Activated naive CD4-positive, alpha-beta T cell treated with anti-CD3 and anti-CD28 coated beads, Interleukin-2, amount 50 U/mL, for 24 hours (primary cell): ENCODE data around the gene TESK1.
A peak's percentile ranks its signal among the peaks of the same experiment; 100 is the strongest.

Experiments
- H3K27ac Mint-ChIP-seq: one replicate; pipeline ENCODE4 v1.8.0; 2021; ENCODE audit warnings: mild to moderate bottlenecking, mixed read lengths
- H3K27me3 Mint-ChIP-seq: one replicate; pipeline ENCODE4 v1.8.0; 2021; ENCODE audit warnings: mixed read lengths
- H3K36me3 Mint-ChIP-seq: one replicate; pipeline ENCODE4 v1.8.0; 2021; ENCODE audit warnings: mixed read lengths
- H3K4me1 Mint-ChIP-seq: one replicate; pipeline ENCODE4 v1.8.0; 2021; ENCODE audit warnings: mixed read lengths
- H3K4me3 Mint-ChIP-seq: one replicate; pipeline ENCODE4 v1.8.0; 2021; ENCODE audit warnings: mild to moderate bottlenecking, mixed read lengths
- H3K9me3 Mint-ChIP-seq: one replicate; pipeline ENCODE4 v1.8.0; 2021; ENCODE audit warnings: mixed read lengths

TESK1 gene

GRCh38 chr9:35658968-35659220 lies 53.8 kb downstream of the TESK1 start:
- H3K9me3 Mint-ChIP-seq = no peaks in the 10 kb centered on the region
- H3K36me3 Mint-ChIP-seq = no peaks in the 10 kb centered on the region
- H3K4me3 Mint-ChIP-seq = peak overlapping the region; percentile 88
- peaks cover 74% of the 10 kb centered on the region for H3K4me1 Mint-ChIP-seq
- H3K27ac Mint-ChIP-seq = peak overlapping the region; percentile 70
- H3K27me3 Mint-ChIP-seq = peaks cover 2% of the 10 kb centered on the region

DNA sequence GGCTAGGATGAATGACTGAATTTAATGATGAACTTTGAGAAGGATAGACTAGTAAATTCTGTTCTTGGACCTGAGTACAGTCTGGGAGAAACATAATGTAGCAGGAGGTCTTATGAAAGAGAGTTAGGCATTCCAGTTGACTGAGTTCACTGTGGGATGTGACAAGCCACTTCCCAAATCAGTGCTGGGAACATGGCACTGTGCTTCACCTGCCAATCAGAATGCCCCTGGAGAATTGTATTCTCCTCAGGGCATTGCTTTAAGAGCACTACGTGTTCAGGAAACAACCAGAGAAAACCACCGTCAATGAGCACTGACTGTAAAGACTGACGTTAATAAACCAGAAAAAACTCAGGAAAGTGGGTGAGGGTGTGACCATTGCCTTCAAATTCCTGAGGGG lies 54.3 kb downstream of the TESK1 start:
- peaks cover 2% of the 10 kb centered on the region for H3K27me3 Mint-ChIP-seq
- no peaks in the 10 kb centered on the region for H3K9me3 Mint-ChIP-seq
- H3K4me1 Mint-ChIP-seq = peaks cover 79% of the 10 kb centered on the region
- peak overlapping the region; percentile 70 for H3K27ac Mint-ChIP-seq
- H3K36me3 Mint-ChIP-seq = no peaks in the 10 kb centered on the region
- peak overlapping the region; percentile 88 for H3K4me3 Mint-ChIP-seq
